Measurements from ENCODE around the gene TBC1D22A. TPM values are rescaled to one million over a fixed set of nuclear protein-coding genes. Genes with fewer than 3 reads are reported as not detected.

TBC1D22A gene
- total and polyA plus RNA-seq, 10 of the 15 experiments (the other 5 are each of a cell fraction or from before 2014, with no cell fraction given) = 0.63 to 44.7 (median 27.4) TPM

GRCh38 chr22:47022475-47022874 lies 260.0 kb downstream of the TBC1D22A start:
- H3K27me3 ChIP-seq (replicated peaks in 1 of 2; ENCODE audit: control insufficient read depth in 2 of 2, insufficient read depth in 2 of 2, low read length in 1 of 2) = no peaks in the 10 kb centered on the region
- FAIRE-seq (no peak), DNase-seq (ENCODE audit: low read depth, low spot score) (no peak), ATAC-seq (no peak)
- no peaks in the 10 kb centered on the region for H3K4me1 ChIP-seq (ENCODE audit: control insufficient read depth, insufficient read depth, low read length)
- ChIA-PET SMC1A (ENCODE audit: uncharacterized antibody, unreplicated experiment) (no interaction called here), POLR2A (no interaction called here), CTCF (no interaction called here), RAD21 (ENCODE audit: unreplicated experiment) (no interaction called here)
- in situ Hi-C loops (cut with MboI) (loop anchor here (10.0 kb wide), 1 partner anchor 62 kb away; no protein-coding TSS in a partner anchor), intact Hi-C loops (cut with micrococcal nuclease; ENCODE audit: unreplicated experiment) (no loop called here)
- no peak overlapping the region for H3K9ac ChIP-seq (ENCODE audit: control insufficient read depth, insufficient read depth, low read length)
- peaks cover 0 to 3% of the 10 kb centered on the region in 2 experiments; a peak in 3 of 4 replicates for H3K36me3 ChIP-seq (ENCODE audit: control insufficient read depth in 2 of 2, insufficient read depth in 2 of 2, low read length in 1 of 2)
- H3K9me3 ChIP-seq (replicated peaks; ENCODE audit: control insufficient read depth, insufficient read depth, low read length) = peaks cover 17% of the 10 kb centered on the region; the same call in 2 of the 3 replicates
- H3K79me2 ChIP-seq (ENCODE audit: control insufficient read depth, insufficient read depth, low read length) = no peaks in the 10 kb centered on the region; the same call in 1 of the 2 replicates
- whole genome bisulfite sequencing (ENCODE audit: insufficient coverage, insufficient replicate concordance, low lambda C conversion rate, missing lambda C conversion rate) = 39% methylated on average over 7 of the region's 7 CpGs
- H2AFZ ChIP-seq (ENCODE audit: control insufficient read depth, low read depth, low read length) = no peak overlapping the region
- H4K20me1 ChIP-seq (ENCODE audit: control insufficient read depth, insufficient read depth) = no peaks in the 10 kb centered on the region
- TF ChIP-seq KAT2A (conservative IDR thresholded peaks at IDR 0.05; ENCODE audit: control insufficient read depth, low read depth, low read length) (no peak), CEBPB (IDR thresholded peaks at IDR 0.05; ENCODE audit: borderline replicate concordance in 1 of 2, low read depth in 2 of 2, low read length in 2 of 2) (no peak), RB1 (IDR thresholded peaks at IDR 0.05; ENCODE audit: borderline replicate concordance) (no peak), MYB (IDR thresholded peaks at IDR 0.05; ENCODE audit: borderline replicate concordance, low read depth, low read length) (no peak), ZNF24 (IDR thresholded peaks at IDR 0.05) (no peak), NKRF (conservative IDR thresholded peaks at IDR 0.05) (no peak), ZNF207 (IDR thresholded peaks at IDR 0.05; ENCODE audit: borderline replicate concordance) (no peak), RUNX3 (IDR thresholded peaks at IDR 0.05; ENCODE audit: low read length) (no peak), HDAC2 (IDR thresholded peaks at IDR 0.05) (no peak), JUND (IDR thresholded peaks at IDR 0.05; ENCODE audit: low read depth, low read length) (no peak), CBX5 (IDR thresholded peaks at IDR 0.05; ENCODE audit: low read depth) (no peak), POU2F2 (IDR thresholded peaks at IDR 0.05; ENCODE audit: borderline replicate concordance, low read depth, low read length) (no peak), ZNF622 (IDR thresholded peaks at IDR 0.05) (no peak), MLLT1 (IDR thresholded peaks at IDR 0.05) (no peak), BCLAF1 (IDR thresholded peaks at IDR 0.05) (no peak), MYC (IDR thresholded peaks at IDR 0.05; ENCODE audit: insufficient read depth, insufficient read length, insufficient replicate concordance, low read length, severe bottlenecking) (no peak), HCFC1 (IDR thresholded peaks at IDR 0.05; ENCODE audit: low read length) (no peak)
- no peak overlapping the region for H3K4me3 ChIP-seq
- BruUV-seq (replicated peaks) = no TSS peak
- H3K4me2 ChIP-seq (ENCODE audit: control insufficient read depth, insufficient read depth) = no peak overlapping the region
- H3K27ac ChIP-seq (ENCODE audit: control insufficient read depth, insufficient read depth) = no peak overlapping the region

All from GM12878 (cell line).